Hepatocyte (in vitro differentiated cells): ENCODE measurements around the gene ZC3H4. TPM values are rescaled to one million over a fixed set of nuclear protein-coding genes. Genes with fewer than 3 reads are reported as not detected.

Experiments used
- DNase-seq: peaks from one replicate; pipeline ENCODE4 v3.0.0-alpha.2; 2016; ENCODE audit warnings: low spot score
- H2AFZ ChIP-seq: fragments of 200-600 bp; sonication (generic); 2 replicates; pipeline ENCODE4 v1.6.0; 2016; ENCODE audit warnings: antibody characterized with exemption, mild to moderate bottlenecking
- H3K27ac ChIP-seq: fragments of 200-600 bp; sonication (generic); 2 replicates; pipeline ENCODE4 v1.5.1; 2016; ENCODE audit warnings: mild to moderate bottlenecking
- H3K27me3 ChIP-seq: fragments of 200-600 bp; sonication (generic); 2 replicates; pipeline ENCODE4 v1.6.1; 2016
- H3K36me3 ChIP-seq: fragments of 200-600 bp; sonication (generic); replicated peaks from 2 replicates; pipeline ENCODE4 v1.5.1; 2016; ENCODE audit warnings: low read depth; ENCODE audit not compliant: insufficient read depth
- H3K4me1 ChIP-seq: fragments of 200-600 bp; sonication (generic); 2 replicates; pipeline ENCODE4 v1.5.1; 2016; ENCODE audit warnings: mild to moderate bottlenecking, moderate library complexity; ENCODE audit not compliant: insufficient read depth
- H3K4me2 ChIP-seq: fragments of 200-600 bp; sonication (generic); 2 replicates; pipeline ENCODE4 v1.6.0; 2016
- H3K4me3 ChIP-seq: fragments of 200-600 bp; sonication (generic); 2 replicates; pipeline ENCODE4 v1.5.1; 2016; ENCODE audit warnings: mild to moderate bottlenecking
- H3K79me2 ChIP-seq: fragments of 200-600 bp; sonication (generic); 2 replicates; pipeline ENCODE4 v1.6.0; 2017; ENCODE audit warnings: mild to moderate bottlenecking
- H3K9me2 ChIP-seq: fragments of 200-600 bp; sonication (generic); replicated peaks from 2 replicates; pipeline ENCODE4 v1.6.0; 2017; ENCODE audit warnings: mild to moderate bottlenecking; ENCODE audit not compliant: insufficient read depth
- H3K9me3 ChIP-seq: fragments of 200-600 bp; sonication (generic); 2 replicates; pipeline ENCODE4 v1.5.1; 2016; ENCODE audit warnings: low read depth, mild to moderate bottlenecking
- H4K20me1 ChIP-seq: fragments of 200-600 bp; sonication (generic); 2 replicates; pipeline ENCODE4 v1.6.0; 2016; ENCODE audit warnings: mild to moderate bottlenecking; ENCODE audit not compliant: insufficient read depth, poor library complexity, severe bottlenecking
- CTCF ChIP-seq: fragments of 200-600 bp; sonication (generic); IDR thresholded peaks from 2 replicates; pipeline ENCODE4 v1.5.1; 2016; ENCODE audit warnings: antibody characterized with exemption, mild to moderate bottlenecking; ENCODE audit not compliant: poor library complexity
- EZH2 ChIP-seq: fragments of 200-600 bp; sonication (generic); IDR thresholded peaks from 2 replicates; pipeline ENCODE4 v1.6.1; 2016; ENCODE audit warnings: antibody characterized with exemption, mild to moderate bottlenecking, borderline replicate concordance
- EZH2phosphoT487 ChIP-seq: fragments of 200-600 bp; sonication (generic); IDR thresholded peaks from one replicate; pipeline ENCODE4 v1.6.1; 2018; ENCODE audit warnings: antibody characterized with exemption, mild to moderate bottlenecking, low read depth, moderate library complexity; ENCODE audit not compliant: unreplicated experiment, severe bottlenecking
- WGBS: methylation state at CpG from one replicate; pipeline ENCODE4 v1.1.6; 2016; ENCODE audit warnings: low lambda C conversion rate; ENCODE audit errors: missing lambda C conversion rate; 5-methylcytosine and 5-hydroxymethylcytosine counted together
- polyA plus RNA-seq: library from polyadenylated mRNA; unstranded; fragments of >200 nt; fragmentation: Nextera tagmentation; extraction: Ambion mirVana; gene quantifications from 2 replicates; pipeline ENCODE4 v1.2.1, GENCODE V29; 2016
- total RNA-seq: library from RNA; depleted of rRNA; stranded (reverse); fragments of >200 nt; gene quantifications from 2 replicates; pipeline ENCODE4 v1.2.3, GENCODE V29; 2014

The ZC3H4 gene
- total and polyA plus RNA-seq, 2 experiments from 2014 or later, result 4.3 to 13.1 TPM

GRCh38 chr19:47112166-47112996, 1.2 kb downstream of the ZC3H4 start:
- Histone ChIP-seq H3K9me3 (no peaks in the 10 kb centered on the region), H3K4me2 (peak overlapping the region; percentile 85), H3K9me2 (no peaks in the 10 kb centered on the region), H3K4me1 (peaks cover 34% of the 10 kb centered on the region), H2AFZ (peak overlapping the region; percentile 66), H3K27me3 (no peaks in the 10 kb centered on the region), H4K20me1 (no peaks in the 10 kb centered on the region), H3K36me3 (no peaks in the 10 kb centered on the region), H3K27ac (peak overlapping the region; percentile 98), H3K4me3 (peak overlapping the region; percentile 81), H3K79me2 (peaks cover 42% of the 10 kb centered on the region)
- WGBS, result under 1% methylated on average over 17 of the region's 85 CpGs
- peak; percentile 90 for DNase-seq
- no peak for TF ChIP-seq EZH2
- no peak for TF ChIP-seq CTCF

- Histone ChIP-seq H3K4me3 (peak overlapping the region; percentile 81), H3K27ac (peak overlapping the region; percentile 98), H3K36me3 (no peaks in the 10 kb centered on the region), H4K20me1 (no peaks in the 10 kb centered on the region), H3K4me2 (peak overlapping the region; percentile 85), H2AFZ (peak overlapping the region; percentile 66), H3K79me2 (peaks cover 44% of the 10 kb centered on the region), H3K9me3 (no peaks in the 10 kb centered on the region), H3K4me1 (peaks cover 40% of the 10 kb centered on the region), H3K9me2 (no peaks in the 10 kb centered on the region), H3K27me3 (no peaks in the 10 kb centered on the region)
- TF ChIP-seq EZH2phosphoT487 (no peak), EZH2 (no peak), CTCF (no peak)
- DNase-seq, result no peak
- WGBS, result 0% methylated on average over 2 of the region's 24 CpGs
Measured at GRCh38 chr19:47111682-47112165, 1.9 kb downstream of the ZC3H4 start.

GRCh38 chr19:47111006-47111621, 2.5 kb downstream of the ZC3H4 start:
- H3K4me2 ChIP-seq, result peak overlapping the region; percentile 85
- H3K9me3 ChIP-seq, result no peaks in the 10 kb centered on the region
- no peak for DNase-seq
- peaks cover 50% of the 10 kb centered on the region for H3K79me2 ChIP-seq
- peaks cover 46% of the 10 kb centered on the region for H3K4me1 ChIP-seq
- peak overlapping the region; percentile 81 for H3K4me3 ChIP-seq
- no peaks in the 10 kb centered on the region for H3K9me2 ChIP-seq
- no peaks in the 10 kb centered on the region for H3K36me3 ChIP-seq
- H4K20me1 ChIP-seq, result no peaks in the 10 kb centered on the region
- TF ChIP-seq CTCF, result no peak
- TF ChIP-seq EZH2phosphoT487, result no peak
- no peak for TF ChIP-seq EZH2
- under 1% methylated on average over 27 of the region's 35 CpGs for WGBS
- peak overlapping the region; percentile 98 for H3K27ac ChIP-seq
- H2AFZ ChIP-seq, result no peak overlapping the region
- H3K27me3 ChIP-seq, result no peaks in the 10 kb centered on the region
